ENCODE measurements around the gene SAMMSON. TPM values are rescaled to one million over a fixed set of nuclear protein-coding genes. Genes with fewer than 3 reads are reported as not detected.

SAMMSON gene
- 1 to 10 TPM in 1 of 4 donors, under 1 TPM in 1, not detected in 2; 0.94 to 6.1 TPM for total RNA-seq

DNA sequence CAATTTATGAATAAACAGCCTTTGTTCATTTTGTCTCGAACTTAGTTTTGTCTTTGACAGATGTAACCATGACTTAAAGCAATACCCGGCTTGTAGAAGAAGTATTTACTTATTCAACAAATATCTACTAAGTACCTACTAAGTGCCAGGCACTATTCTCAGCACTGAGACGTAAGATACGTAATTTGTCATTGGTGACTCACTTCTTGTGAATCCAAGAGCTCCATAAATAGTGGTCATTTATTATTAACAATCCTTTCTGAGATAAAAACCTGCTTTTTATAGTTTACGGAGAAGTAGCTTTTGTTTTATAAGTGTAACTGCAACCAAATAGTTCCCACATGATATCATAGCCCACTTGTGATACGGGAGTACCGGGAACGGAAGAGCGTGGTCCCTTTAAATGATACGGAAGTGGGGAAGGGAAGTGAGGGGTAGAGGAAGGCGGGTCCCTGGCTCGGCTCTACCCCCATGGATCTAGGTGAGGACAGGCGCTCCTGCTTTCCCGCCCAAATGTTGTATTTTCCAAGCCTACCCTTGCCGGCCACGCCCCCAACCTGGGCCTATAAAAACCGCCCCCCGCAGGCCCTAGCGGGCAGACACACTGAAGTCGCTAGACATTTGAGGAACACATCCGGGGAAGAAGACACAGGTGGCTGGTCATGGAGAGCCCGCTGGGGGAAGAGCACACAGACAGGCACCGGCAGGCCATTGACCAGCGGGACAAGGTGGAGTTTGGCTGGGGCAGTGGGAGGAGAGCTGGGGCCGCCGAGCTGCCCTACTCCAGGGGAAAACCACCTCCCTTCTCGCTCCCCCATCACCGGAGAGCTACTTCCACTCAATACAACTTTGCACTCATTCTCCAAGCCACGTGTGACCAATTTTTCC is at the start of gene SAMMSON:
TSS of gene SAMMSON (plus strand) at position 594 of the 888 bp plus-strand sequence.
- Histone ChIP-seq H3K27ac (peak within 1 kb of the TSS; percentile 49 to 86 (median 70)), H3K4me3 (peak within 1 kb of the TSS in 2 of 4 donors; percentile 5 to 34), H3K27me3 (no peaks in the 10 kb centered on the region), H3K4me1 (peaks cover 0 to 23% (median 4%) of the 10 kb centered on the region in 3 donors), H3K36me3 (no peaks in the 10 kb centered on the region), H3K9me3 (no peaks in the 10 kb centered on the region)
- 76 to 81% methylated on average over 19 to 26 of the region's 29 CpGs for WGBS, 2 donors
- no peak for TF ChIP-seq POLR2A (IDR thresholded peaks at IDR 0.05)
- TF ChIP-seq, protein P1, sequence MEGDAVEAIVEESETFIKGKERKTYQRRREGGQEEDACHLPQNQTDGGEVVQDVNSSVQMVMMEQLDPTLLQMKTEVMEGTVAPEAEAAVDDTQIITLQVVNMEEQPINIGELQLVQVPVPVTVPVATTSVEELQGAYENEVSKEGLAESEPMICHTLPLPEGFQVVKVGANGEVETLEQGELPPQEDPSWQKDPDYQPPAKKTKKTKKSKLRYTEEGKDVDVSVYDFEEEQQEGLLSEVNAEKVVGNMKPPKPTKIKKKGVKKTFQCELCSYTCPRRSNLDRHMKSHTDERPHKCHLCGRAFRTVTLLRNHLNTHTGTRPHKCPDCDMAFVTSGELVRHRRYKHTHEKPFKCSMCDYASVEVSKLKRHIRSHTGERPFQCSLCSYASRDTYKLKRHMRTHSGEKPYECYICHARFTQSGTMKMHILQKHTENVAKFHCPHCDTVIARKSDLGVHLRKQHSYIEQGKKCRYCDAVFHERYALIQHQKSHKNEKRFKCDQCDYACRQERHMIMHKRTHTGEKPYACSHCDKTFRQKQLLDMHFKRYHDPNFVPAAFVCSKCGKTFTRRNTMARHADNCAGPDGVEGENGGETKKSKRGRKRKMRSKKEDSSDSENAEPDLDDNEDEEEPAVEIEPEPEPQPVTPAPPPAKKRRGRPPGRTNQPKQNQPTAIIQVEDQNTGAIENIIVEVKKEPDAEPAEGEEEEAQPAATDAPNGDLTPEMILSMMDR (IDR thresholded peaks at IDR 0.05), result no peak
- no peak for DNase-seq
- intact Hi-C loops (cut with DNase I), result no loop called here

DNA sequence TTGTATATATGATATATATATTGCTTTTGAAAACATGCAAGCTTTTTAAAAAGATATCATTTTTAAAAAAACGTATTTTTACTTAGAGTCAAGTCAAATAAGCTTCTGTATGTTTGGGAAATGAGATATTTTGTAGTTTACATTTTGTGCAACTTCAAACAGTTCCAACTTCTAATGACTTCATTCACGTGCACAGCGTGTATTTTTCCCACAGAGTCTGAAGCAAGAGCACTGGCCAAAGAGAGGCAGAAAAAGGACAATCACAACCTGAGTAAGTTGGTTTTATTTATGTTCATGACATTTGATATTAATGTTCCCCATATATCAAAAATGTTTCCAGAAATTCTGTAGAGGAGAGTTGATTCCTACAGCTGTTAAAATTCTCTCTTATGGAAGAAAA is 47.9 kb upstream of the SAMMSON start:
- H3K36me3 ChIP-seq, result peaks cover 0 to 23% (median 0%) of the 10 kb centered on the region in 3 donors
- intact Hi-C loops (cut with DNase I), result no loop called here
- H3K4me3 ChIP-seq, result no peak overlapping the region
- no peak for DNase-seq
- H3K9me3 ChIP-seq, result no peaks in the 10 kb centered on the region
- TF ChIP-seq POLR2A (IDR thresholded peaks at IDR 0.05), result no peak
- TF ChIP-seq, protein P1 (IDR thresholded peaks at IDR 0.05), result no peak
- 58 to 65% methylated on average over 3 of the region's 3 CpGs for WGBS, 2 donors
- H3K27me3 ChIP-seq, result no peaks in the 10 kb centered on the region
- H3K27ac ChIP-seq, result no peak overlapping the region
- H3K4me1 ChIP-seq, result no peaks in the 10 kb centered on the region

DNA sequence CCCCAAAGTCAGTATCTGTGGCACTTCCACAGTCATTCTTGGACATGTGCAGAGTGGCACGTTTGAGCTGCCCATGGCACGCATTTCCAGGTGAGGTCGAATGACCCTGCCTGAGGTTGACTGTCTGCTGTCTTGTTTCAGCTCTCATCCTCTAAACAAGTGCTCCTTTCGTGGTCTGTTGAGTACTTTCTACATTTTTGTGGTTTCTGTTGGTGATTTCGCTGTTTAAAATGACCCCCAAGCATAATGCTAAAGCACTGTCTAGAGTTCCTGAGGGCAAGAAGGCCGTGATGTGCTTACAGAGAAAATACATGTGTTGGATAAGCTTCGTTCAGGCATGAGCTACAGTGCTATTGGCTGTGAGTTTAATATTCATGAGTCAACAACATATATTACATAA is 40.0 kb upstream of the SAMMSON start:
- no peaks in the 10 kb centered on the region for H3K9me3 ChIP-seq
- peaks cover 0 to 18% (median 4%) of the 10 kb centered on the region in 3 donors for H3K4me1 ChIP-seq
- peaks cover 0 to 34% (median 7%) of the 10 kb centered on the region in 3 donors for H3K36me3 ChIP-seq
- DNase-seq, result no peak
- no peak overlapping the region for H3K4me3 ChIP-seq
- TF ChIP-seq, protein P1 (IDR thresholded peaks at IDR 0.05), result no peak
- no peak for TF ChIP-seq POLR2A (IDR thresholded peaks at IDR 0.05)
- no peak overlapping the region for H3K27ac ChIP-seq
- no peaks in the 10 kb centered on the region for H3K27me3 ChIP-seq
- 71 to 78% methylated on average over 7 of the region's 7 CpGs for WGBS, 2 donors
- intact Hi-C loops (cut with DNase I), result no loop called here

- TF ChIP-seq POLR2A (IDR thresholded peaks at IDR 0.05), result no peak
- TF ChIP-seq, protein P1 (IDR thresholded peaks at IDR 0.05), result no peak
- no peak for DNase-seq
- peaks cover 4 to 46% (median 7%) of the 10 kb centered on the region in 3 donors for H3K36me3 ChIP-seq
- no peaks in the 10 kb centered on the region for H3K27me3 ChIP-seq
- H3K4me1 ChIP-seq, result peaks cover 0 to 18% (median 4%) of the 10 kb centered on the region in 3 donors
- WGBS, 2 donors, result 37 to 44% methylated on average over 5 of the region's 5 CpGs
- no peaks in the 10 kb centered on the region for H3K9me3 ChIP-seq
- no peak overlapping the region for H3K4me3 ChIP-seq
- intact Hi-C loops (cut with DNase I), result no loop called here
- H3K27ac ChIP-seq, result peak overlapping the region in 3 of 4 donors; percentile 16 to 44 (median 22)
Observed at GRCh38 chr3:69961706-69962439, 37.7 kb upstream of the SAMMSON start.

DNA sequence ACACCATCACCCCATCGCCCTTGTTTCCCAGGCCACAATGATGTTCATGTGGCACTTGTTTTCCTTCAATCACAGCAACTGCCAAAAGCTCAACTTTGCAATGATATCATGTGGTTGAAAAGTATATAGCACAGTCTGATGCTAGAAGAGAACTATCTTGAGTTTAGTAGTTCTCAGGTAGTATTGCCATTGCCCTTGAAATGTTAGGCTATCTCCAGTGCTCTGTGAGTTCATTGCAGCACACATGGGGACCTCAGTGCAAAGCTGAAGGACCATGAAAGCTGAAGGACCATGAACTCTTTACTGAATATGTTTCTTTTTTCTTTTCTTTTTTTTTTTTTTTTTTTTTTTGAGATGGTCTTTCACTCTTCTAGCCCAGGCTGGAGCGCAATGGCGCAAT is 35.9 kb upstream of the SAMMSON start:
- Histone ChIP-seq H3K27me3 (no peaks in the 10 kb centered on the region), H3K27ac (no peak overlapping the region), H3K36me3 (peaks cover 4 to 38% (median 7%) of the 10 kb centered on the region in 3 donors), H3K9me3 (no peaks in the 10 kb centered on the region), H3K4me1 (peaks cover 0 to 18% (median 4%) of the 10 kb centered on the region in 3 donors), H3K4me3 (no peak overlapping the region)
- DNase-seq, result no peak
- no peak for TF ChIP-seq POLR2A (IDR thresholded peaks at IDR 0.05)
- TF ChIP-seq, protein P1 (IDR thresholded peaks at IDR 0.05), result no peak
- 97 to 100% methylated on average over 3 of the region's 3 CpGs for WGBS, 2 donors
- intact Hi-C loops (cut with DNase I), result no loop called here
